Measurements from ENCODE around the gene COL4A4. TPM values are rescaled to one million over a fixed set of nuclear protein-coding genes. Genes with fewer than 3 reads are reported as not detected.

COL4A4 gene
- total RNA-seq, 2 donors from 2014 or later, result 3.0 to 6.1 TPM

DNA sequence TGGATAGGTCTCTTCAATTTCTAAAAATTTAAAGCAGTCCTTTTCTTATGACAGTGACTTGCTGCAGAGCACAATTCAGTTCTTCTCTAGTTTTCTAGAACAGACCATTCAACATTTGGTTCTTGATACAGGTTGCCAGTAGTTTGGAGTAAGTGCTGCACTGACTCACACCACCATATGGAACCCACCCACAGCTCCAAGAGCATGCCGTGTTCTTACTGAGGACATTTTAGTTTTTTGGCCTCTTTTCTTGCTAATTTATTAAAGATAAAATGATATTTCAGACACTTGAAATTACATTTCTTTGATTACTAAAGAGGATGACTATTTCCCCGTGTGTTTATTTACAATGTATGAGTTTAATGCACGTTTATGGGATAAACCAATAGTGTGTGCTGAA is 120.0 kb downstream of the COL4A4 start:
- WGBS, result 71% methylated on average over 3 of the region's 3 CpGs
- Histone ChIP-seq H3K4me1 (replicated peaks) (no peaks in the 10 kb centered on the region), H3K4me3 (no peak overlapping the region), H3K27me3 (replicated peaks; ENCODE audit: insufficient read depth) (no peaks in the 10 kb centered on the region), H3K27ac (no peak overlapping the region), H3K9me3 (no peaks in the 10 kb centered on the region), H3K36me3 (no peaks in the 10 kb centered on the region)
- no peak for DNase-seq (ENCODE audit: low spot score)
- TF ChIP-seq, protein P1, sequence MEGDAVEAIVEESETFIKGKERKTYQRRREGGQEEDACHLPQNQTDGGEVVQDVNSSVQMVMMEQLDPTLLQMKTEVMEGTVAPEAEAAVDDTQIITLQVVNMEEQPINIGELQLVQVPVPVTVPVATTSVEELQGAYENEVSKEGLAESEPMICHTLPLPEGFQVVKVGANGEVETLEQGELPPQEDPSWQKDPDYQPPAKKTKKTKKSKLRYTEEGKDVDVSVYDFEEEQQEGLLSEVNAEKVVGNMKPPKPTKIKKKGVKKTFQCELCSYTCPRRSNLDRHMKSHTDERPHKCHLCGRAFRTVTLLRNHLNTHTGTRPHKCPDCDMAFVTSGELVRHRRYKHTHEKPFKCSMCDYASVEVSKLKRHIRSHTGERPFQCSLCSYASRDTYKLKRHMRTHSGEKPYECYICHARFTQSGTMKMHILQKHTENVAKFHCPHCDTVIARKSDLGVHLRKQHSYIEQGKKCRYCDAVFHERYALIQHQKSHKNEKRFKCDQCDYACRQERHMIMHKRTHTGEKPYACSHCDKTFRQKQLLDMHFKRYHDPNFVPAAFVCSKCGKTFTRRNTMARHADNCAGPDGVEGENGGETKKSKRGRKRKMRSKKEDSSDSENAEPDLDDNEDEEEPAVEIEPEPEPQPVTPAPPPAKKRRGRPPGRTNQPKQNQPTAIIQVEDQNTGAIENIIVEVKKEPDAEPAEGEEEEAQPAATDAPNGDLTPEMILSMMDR (IDR thresholded peaks at IDR 0.05), result no peak
- TF ChIP-seq POLR2A (IDR thresholded peaks at IDR 0.05) (no peak), POLR2AphosphoS5 (IDR thresholded peaks at IDR 0.05) (no peak)
- intact Hi-C loops (cut with DNase I), result no loop called here

DNA sequence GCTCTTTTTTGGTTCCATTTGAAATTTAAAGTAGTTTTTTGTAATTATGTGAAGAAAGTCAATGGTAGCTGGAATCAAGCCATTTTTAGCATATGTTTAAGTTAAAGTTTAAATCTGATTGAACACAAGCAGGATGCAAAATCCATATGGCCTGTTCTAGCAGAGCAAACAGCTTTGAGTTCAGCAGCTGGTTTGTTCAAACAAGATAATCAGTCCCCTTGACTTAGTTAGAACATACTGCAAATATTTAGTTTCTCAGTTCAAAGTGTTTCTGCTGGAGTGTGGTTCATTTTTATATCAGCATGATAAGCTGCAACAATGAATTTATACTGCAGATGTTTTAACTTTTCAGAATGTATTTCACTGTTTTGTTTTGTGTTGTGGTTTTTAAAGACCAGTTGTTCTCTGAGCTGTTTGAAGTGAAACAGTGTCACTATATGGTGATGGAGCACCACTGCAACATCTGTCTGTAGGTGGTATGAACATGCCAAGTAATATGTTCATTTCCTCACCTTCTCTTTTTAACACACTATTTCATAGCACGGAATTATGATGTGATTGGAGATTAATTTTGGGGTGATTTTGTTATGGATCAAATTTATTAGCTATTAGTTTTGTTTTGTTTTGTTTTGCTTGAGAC is 125.3 kb downstream of the COL4A4 start:
- no peak overlapping the region for H3K27ac ChIP-seq
- TF ChIP-seq, protein P1 (IDR thresholded peaks at IDR 0.05), result no peak
- TF ChIP-seq POLR2AphosphoS5 (IDR thresholded peaks at IDR 0.05) (no peak), POLR2A (IDR thresholded peaks at IDR 0.05) (no peak)
- intact Hi-C loops (cut with DNase I), result no loop called here
- H3K9me3 ChIP-seq, result no peaks in the 10 kb centered on the region
- H3K36me3 ChIP-seq, result no peaks in the 10 kb centered on the region
- DNase-seq (ENCODE audit: low spot score), result no peak
- H3K27me3 ChIP-seq (replicated peaks; ENCODE audit: insufficient read depth), result no peaks in the 10 kb centered on the region
- WGBS, result 70% methylated on average over 1 of the region's 1 CpG
- no peak overlapping the region for H3K4me3 ChIP-seq
- H3K4me1 ChIP-seq (replicated peaks), result no peaks in the 10 kb centered on the region

DNA sequence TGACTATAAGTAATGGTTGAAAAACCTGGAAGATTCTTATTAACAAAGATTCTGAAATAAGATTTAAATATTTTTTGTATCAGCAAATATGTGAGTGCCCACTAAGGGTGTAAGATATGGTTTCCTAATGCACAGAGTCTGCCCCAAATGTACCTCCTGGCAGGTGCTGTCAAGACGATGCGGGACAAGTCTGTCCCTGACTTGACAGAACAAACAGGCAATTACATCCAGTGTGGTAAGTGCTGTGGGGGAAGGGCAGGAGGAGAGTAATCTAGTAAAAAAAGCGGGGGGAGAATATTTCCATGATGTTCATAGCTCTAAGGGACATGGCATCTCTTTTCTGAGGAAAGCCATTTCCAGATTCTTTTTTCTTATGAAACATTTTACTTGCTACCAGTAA is 127.5 kb downstream of the COL4A4 start:
- H3K9me3 ChIP-seq, result no peaks in the 10 kb centered on the region
- no peaks in the 10 kb centered on the region for H3K36me3 ChIP-seq
- no peaks in the 10 kb centered on the region for H3K4me1 ChIP-seq (replicated peaks)
- H3K27ac ChIP-seq, result no peak overlapping the region
- intact Hi-C loops (cut with DNase I), result no loop called here
- TF ChIP-seq POLR2AphosphoS5 (IDR thresholded peaks at IDR 0.05) (no peak), POLR2A (IDR thresholded peaks at IDR 0.05) (no peak)
- TF ChIP-seq, protein P1 (IDR thresholded peaks at IDR 0.05), result no peak
- H3K4me3 ChIP-seq, result no peak overlapping the region
- 49% methylated on average over 3 of the region's 3 CpGs for WGBS
- no peak for DNase-seq (ENCODE audit: low spot score)
- H3K27me3 ChIP-seq (replicated peaks; ENCODE audit: insufficient read depth), result no peaks in the 10 kb centered on the region

DNA sequence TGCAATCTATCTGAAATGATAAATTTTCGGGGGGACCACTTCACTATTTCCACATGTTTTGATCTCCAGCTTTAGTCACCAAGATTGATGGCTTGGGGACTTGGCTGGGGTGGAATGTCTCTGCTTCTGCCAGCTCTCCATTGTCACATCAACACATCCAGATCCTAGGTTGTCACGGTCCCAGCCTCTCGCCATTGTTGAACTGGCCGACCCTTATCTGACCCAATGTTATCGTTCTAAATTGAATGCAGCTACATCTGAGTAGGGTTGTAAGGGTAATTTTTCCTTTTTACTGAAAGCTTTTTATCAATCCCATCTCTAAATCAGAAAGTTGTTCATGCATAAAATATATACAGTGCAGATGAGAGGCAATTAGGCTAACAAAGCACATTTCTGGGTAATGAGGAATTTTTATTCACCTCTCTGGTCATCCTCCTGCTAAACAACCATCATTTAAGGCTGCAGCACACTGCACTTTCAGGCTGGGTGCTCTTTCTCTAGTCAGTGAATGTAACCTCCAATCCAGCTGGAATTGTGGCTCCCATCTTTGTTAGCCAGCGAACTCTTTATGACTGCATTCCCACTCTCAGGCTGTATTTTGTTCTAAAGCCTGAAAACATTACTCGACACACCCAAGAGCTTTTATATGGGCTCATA is 128.2 kb downstream of the COL4A4 start:
- no peaks in the 10 kb centered on the region for H3K27me3 ChIP-seq (replicated peaks; ENCODE audit: insufficient read depth)
- no peaks in the 10 kb centered on the region for H3K36me3 ChIP-seq
- 16% methylated on average over 7 of the region's 7 CpGs for WGBS
- no peak overlapping the region for H3K4me3 ChIP-seq
- intact Hi-C loops (cut with DNase I), result no loop called here
- TF ChIP-seq POLR2AphosphoS5 (IDR thresholded peaks at IDR 0.05), result no peak
- TF ChIP-seq, protein P1 (IDR thresholded peaks at IDR 0.05), result no peak
- no peak for TF ChIP-seq POLR2A (IDR thresholded peaks at IDR 0.05)
- DNase-seq (ENCODE audit: low spot score), result no peak
- no peaks in the 10 kb centered on the region for H3K4me1 ChIP-seq (replicated peaks)
- H3K9me3 ChIP-seq, result no peaks in the 10 kb centered on the region
- H3K27ac ChIP-seq, result no peak overlapping the region

Measured in prostate gland (tissue), 2 donors.